NCI-H146 (cell line): Measurements from ENCODE around the gene NEO1.
"Not testable (repeated sequence)": the region's sequence is repeated elsewhere in the genome, so short reads cannot be mapped to it uniquely, and the experiment has no call there.

Source experiments
- DNase-seq: peaks from one replicate; lab custom pipeline; 2025; lab: John Stamatoyannopoulos, UW

NEO1 gene

GRCh38 chr15:73141216-73141900 lies 89.1 kb downstream of the NEO1 start:
- no peak for DNase-seq

DNA sequence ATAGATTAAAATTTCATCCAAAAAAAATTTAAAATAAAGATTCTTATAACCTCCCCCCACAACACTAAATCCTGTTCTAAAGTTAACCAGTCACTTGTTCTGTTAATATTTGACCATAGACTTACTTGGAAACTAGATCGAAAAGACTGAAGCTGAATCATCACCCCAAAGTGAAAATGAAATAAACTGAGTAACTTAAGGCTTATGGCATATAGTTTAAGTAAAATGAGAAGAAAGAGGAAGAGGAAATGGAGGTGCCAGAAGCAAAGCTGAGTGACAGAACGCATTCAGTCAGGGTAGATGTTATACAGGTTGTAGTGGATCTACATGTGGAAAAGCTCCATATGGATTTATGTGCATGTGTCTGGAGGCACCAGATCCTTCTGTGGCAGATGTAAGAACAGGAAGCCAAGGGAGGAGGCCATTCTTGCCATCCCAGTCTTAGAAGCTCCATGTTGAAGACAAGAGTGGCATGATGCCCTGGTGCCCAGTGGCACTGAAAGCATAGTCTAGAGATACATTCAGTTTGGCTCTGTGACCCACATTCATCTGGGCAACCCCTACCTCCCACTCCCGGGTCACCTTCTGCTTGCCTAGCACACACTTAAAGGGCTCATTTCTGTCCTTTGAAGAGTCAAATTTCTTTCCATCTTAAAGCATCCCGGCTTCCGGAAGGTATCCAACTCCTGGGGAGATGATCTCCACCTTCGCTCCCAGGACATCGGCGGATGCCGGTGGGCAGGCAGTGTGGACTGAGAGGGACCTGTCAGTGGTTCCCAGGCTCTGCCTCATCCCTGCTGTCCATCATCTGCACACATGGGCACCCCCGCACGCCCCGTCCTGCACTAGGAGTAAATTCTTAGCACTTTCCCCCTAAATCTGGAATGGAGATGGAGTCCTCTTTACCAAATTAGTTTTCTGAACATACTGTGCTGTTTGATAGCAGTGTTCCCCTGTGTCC lies 90.8 kb downstream of the NEO1 start:
- DNase-seq = no peak

- no peak for DNase-seq
Observed at GRCh38 chr15:73143763-73144155, 91.5 kb downstream of the NEO1 start.

GRCh38 chr15:73146419-73146818 lies 94.2 kb downstream of the NEO1 start:
- no peak for DNase-seq

DNA sequence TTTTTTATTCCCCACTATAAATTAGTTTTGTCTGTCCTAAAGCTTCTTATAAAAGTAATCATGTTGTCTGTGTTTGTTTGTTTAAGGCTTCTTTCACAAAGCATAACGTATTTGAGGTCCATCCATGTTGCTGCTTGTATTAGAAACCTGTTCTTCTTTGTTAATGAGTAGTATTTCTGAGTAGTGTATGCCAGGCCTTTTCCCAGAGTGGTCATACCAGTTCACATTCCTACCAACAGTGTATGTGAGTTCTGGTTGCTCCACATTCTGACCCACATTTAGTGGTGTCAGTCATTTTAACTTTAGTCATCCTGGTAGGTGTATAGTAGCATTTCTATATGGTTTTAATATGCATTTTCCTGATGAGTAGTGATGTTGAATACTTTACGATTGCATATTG lies 98.6 kb downstream of the NEO1 start:
- DNase-seq = no peak

DNA sequence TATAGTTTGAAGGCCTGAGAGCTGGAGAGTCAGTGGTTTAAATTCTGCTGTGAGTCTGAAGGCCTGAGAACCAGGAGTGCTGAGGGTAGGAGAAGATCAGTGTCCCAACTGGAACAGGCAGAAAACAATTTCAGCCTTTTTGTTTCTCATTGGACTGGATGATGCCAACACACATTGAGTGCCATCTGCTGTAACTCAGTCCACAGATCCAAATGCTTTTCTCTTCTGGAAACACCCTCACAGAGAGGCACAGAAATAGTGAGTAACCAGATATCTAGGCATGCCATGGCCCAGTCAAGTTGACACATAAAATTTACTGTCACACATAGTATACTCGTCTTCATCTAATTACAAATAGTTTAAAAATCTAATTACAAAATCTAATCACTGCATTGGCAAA lies 100.8 kb downstream of the NEO1 start:
- no peak for DNase-seq

GRCh38 chr15:73153447-73153846 lies 101.2 kb downstream of the NEO1 start:
- DNase-seq = no peak

DNA sequence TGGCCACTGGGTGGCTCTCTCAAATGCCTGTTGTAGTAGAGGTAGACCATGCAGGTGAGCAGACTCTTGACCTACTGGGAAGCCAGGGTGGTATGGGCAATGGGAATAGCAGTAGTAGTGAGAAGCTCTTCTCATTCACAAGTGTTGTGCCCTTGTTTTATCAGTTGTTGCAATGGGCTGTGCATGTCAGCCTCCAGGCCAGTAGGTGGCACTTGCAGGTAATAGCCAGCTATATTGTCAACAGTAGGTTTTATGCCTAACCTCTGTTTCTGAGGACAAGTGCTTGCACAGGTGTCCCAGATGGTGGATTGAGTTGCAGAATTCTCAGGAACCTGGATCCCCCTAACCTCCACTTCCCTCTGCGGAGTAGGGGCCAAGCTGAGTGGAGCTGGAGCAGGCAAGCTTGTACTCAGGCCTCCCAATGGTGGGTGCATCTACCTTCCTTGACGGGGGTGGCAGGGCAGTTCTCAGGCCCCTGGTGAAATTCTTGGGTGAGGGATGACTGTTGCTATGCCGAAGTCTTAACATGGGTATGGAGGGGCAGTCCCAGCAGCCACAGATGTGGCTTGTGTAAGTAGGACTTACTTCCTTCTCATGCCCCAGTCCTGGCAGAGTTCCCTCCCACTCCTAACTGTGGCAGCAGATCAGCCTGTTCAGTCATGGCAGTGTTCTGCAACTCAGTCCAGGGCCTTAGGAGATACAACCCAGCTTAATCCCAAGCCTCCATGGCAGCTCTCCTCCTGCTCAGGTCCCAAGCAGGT lies 104.3 kb downstream of the NEO1 start:
- DNase-seq = no peak

GRCh38 chr15:73161546-73161945 lies 109.3 kb downstream of the NEO1 start:
- DNase-seq = no peak

- DNase-seq = no peak
Observed at GRCh38 chr15:73165435-73165834, 113.2 kb downstream of the NEO1 start.

DNA sequence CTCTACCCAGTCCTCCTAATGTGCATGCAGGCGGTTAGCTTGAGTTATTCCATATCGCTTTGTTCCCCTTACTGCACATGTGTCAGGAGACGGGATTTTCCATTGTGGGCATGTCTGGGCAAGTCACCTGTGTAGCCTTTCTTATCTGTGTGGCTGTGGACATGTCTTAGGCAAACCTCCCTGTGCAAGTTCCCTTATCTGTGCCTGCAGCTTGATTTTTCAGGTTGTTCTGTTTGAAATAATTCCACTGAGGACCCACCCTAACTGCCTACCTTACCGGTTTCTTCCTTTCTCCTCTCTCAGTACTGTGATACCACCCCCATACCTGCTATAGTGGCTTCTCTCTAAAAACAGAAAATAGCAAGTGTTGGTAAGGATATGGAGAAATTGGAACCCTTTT lies 113.6 kb downstream of the NEO1 start:
- no peak for DNase-seq

GRCh38 chr15:73166711-73167110 lies 114.4 kb downstream of the NEO1 start:
- DNase-seq = not testable (repeated sequence)

GRCh38 chr15:73168487-73168886 lies 116.2 kb downstream of the NEO1 start:
- no peak for DNase-seq

DNA sequence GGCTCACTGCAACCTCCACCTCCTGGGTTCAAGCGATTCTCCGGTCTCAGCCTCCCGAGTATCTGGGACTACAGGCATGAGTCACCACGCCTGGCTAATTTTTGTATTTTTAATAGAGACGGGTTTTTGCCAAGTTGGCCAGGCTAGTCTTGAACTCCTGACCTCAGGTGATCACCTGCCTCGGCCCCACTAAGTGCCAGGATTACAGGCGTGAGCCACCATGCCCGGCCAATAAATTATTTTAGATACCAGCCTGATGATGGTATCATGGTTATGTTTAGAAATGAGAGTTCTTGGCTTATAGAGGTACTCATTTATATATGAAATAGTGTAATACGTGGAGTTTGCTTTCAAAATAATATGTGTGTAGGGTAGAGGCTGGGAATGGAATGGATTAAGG lies 119.4 kb downstream of the NEO1 start:
- DNase-seq = no peak

- no peak for DNase-seq
Observed at GRCh38 chr15:73172508-73172907, 120.2 kb downstream of the NEO1 start.

- no peak for DNase-seq
Observed at GRCh38 chr15:73174171-73174570, 121.9 kb downstream of the NEO1 start.

DNA sequence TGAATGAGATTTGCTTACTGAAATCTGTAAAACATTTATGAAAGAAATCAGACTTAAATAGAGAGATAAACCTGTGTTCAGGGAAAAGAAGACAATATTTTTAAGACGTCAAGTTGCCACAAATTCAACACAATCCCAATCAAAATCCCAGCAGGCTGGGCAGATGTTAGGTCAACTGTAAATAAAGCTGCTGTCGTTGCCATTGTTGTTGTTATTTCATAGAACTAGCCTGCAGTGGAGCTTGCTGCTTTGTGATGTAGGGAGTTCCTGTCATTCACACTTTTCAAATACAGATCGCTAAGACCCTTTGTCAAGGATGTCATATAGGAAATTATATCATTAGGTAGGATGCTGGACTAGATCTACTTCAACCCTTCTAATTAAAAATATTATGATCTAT lies 123.1 kb downstream of the NEO1 start:
- no peak for DNase-seq

DNA sequence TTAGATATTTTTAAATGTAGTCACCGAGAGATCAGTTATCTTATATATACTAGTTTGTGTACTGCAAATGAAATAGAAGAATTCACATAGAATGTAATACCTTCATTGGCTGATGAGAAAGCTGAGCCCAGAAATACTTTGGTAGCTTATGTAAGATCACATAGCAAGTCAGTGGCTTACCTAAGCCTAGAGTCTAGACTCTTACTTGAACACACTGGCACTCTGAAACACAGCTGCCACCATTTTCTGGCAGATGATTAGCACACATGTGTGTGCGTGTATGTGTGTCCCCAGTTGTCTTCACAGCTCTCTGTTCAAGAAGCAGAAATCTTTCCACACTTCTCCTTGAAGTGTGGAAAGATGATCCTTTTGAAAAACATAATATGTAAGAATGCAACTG lies 124.3 kb downstream of the NEO1 start:
- DNase-seq = no peak

GRCh38 chr15:73183071-73183470 lies 130.8 kb downstream of the NEO1 start:
- DNase-seq = no peak

- DNase-seq = no peak
Observed at GRCh38 chr15:73190189-73190601, 137.9 kb downstream of the NEO1 start.

DNA sequence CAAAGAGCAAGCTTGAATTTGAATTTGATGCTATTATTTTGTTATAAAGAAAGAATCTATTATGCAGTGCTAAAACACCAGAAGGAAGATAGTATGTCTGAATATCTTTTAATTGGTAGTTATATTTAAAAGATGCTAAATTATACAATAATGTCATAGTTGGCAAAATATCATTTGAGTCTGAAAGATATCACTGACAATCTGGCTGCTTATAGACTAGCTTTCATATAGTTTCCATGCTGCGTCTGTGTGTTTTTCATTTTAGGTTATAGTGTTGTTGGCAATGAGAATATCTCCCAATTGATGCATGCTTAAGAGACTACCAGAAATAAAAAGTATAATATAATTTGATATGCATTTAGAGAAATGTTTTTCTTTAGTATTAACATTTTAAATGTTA lies 142.9 kb downstream of the NEO1 start:
- DNase-seq = no peak

DNA sequence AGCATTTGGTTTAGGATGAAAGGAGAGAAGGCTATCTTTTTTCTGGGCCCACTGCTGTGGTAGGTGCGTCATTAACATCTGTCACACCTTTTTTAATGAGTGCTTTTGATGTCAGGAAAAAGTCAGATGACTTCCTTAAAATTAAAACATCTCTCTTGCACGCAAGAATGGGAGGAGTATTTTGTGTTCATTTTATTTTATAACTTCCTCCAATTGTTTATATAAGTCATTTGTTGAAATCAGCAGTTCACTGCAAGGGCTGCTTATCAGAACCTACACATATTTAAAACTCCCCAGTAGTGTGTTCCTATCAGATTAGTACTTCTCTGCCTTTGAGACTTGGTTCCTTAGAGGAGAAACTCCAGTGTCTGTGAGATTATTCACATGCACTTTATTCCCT lies 143.8 kb downstream of the NEO1 start:
- no peak for DNase-seq

DNA sequence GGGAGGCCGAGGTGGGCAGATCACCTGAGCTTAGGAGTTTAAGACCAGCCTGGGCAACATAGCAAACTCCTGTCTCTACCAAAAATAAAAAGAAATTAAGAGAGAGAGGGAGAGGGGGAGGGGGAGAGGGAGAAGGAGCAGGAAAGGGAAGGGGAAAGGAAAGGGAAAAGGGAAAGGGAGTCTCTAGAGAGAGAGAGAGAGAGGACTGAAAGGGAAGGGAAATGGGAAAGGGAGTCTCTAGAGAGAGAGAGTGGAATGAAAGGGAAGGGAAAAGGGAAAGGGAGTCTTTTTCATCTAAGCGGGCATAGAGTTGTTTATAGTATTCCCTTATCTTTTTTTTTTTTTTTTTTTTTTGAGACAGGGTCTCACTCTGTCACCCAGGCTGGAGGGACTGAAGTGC lies 148.1 kb downstream of the NEO1 start:
- no peak for DNase-seq
